OCI-LY1 (cell line): ENCODE data around the gene NPFF.
A peak's percentile ranks its signal among the peaks of the same experiment; 100 is the strongest.

Experiments
- H2AFZ ChIP-seq: fragments of 200-600 bp; sonication (generic), shearing (Covaris generic); 2 replicates; pipeline ENCODE4 v1.6.0; 2014; ENCODE audit warnings: antibody characterized with exemption, mild to moderate bottlenecking, low read length
- H3F3A ChIP-seq: fragments of 200-600 bp; sonication (generic), shearing (Covaris generic); 2 replicates; pipeline ENCODE4 v1.6.0; 2014; ENCODE audit warnings: mild to moderate bottlenecking, antibody characterized with exemption, low read length, moderate library complexity; ENCODE audit not compliant: insufficient read depth
- H3K27ac ChIP-seq: fragments of 200-600 bp; sonication (generic); 2 replicates; pipeline ENCODE4 v1.5.1; 2014; ENCODE audit warnings: low read length, mixed run types, mild to moderate bottlenecking, low read depth; ENCODE audit not compliant: poor library complexity, severe bottlenecking
- H3K27me3 ChIP-seq: fragments of 200-600 bp; sonication (generic); 2 replicates; pipeline ENCODE4 v1.6.0; 2014; ENCODE audit warnings: antibody characterized with exemption, mild to moderate bottlenecking, low read length, moderate library complexity; ENCODE audit not compliant: insufficient read depth
- H3K36me3 ChIP-seq: fragments of 200-600 bp; sonication (generic); 2 replicates; pipeline ENCODE4 v1.6.1; 2014; ENCODE audit warnings: mild to moderate bottlenecking, antibody characterized with exemption, low read length, moderate library complexity, mixed read lengths; ENCODE audit not compliant: insufficient read depth
- H3K4me1 ChIP-seq: fragments of 200-600 bp; sonication (generic); 2 replicates; pipeline ENCODE4 v1.5.1; 2014; ENCODE audit warnings: mild to moderate bottlenecking, low read length, moderate library complexity; ENCODE audit not compliant: insufficient read depth, severe bottlenecking
- H3K4me2 ChIP-seq: fragments of 200-600 bp; sonication (generic), shearing (Covaris generic); 2 replicates; pipeline ENCODE4 v1.6.1; 2014; ENCODE audit warnings: low read length
- H3K4me3 ChIP-seq: fragments of 200-600 bp; sonication (generic); 2 replicates; pipeline ENCODE4 v1.5.1; 2014; ENCODE audit warnings: low read length, low read depth, mild to moderate bottlenecking, mixed read lengths; ENCODE audit not compliant: poor library complexity, severe bottlenecking
- H3K79me2 ChIP-seq: fragments of 200-600 bp; shearing (Covaris generic); 2 replicates; pipeline ENCODE4 v1.6.1; 2016; ENCODE audit warnings: mixed run types, low read length, mixed read lengths; ENCODE audit not compliant: insufficient read depth
- H3K9ac ChIP-seq: fragments of 200-600 bp; sonication (generic), shearing (Covaris generic); 2 replicates; pipeline ENCODE4 v1.6.1; 2014; ENCODE audit warnings: mild to moderate bottlenecking, low read length, mixed read lengths
- H3K9me2 ChIP-seq: fragments of 200-600 bp; sonication (generic), shearing (Covaris generic); 2 replicates; pipeline ENCODE4 v1.6.1; 2014; ENCODE audit warnings: low read depth, mild to moderate bottlenecking, low read length, mixed read lengths
- H3K9me3 ChIP-seq: fragments of 200-600 bp; shearing (Covaris generic); 2 replicates; pipeline ENCODE4 v1.6.1; 2014; ENCODE audit warnings: low read length, mixed read lengths
- H4K20me1 ChIP-seq: fragments of 200-600 bp; sonication (generic), shearing (Covaris generic); 2 replicates; pipeline ENCODE4 v1.6.0; 2016; ENCODE audit warnings: mild to moderate bottlenecking, low read length; ENCODE audit not compliant: insufficient read depth
- CTCF ChIP-seq: fragments of 200-600 bp; sonication (generic), shearing (Covaris generic); IDR thresholded peaks from 2 replicates; pipeline ENCODE4 v1.5.1; 2017; ENCODE audit warnings: mild to moderate bottlenecking, antibody characterized with exemption, low read length, moderate library complexity, mixed read lengths
- EZH2 ChIP-seq: fragments of 200-600 bp; sonication (generic), shearing (Covaris generic); IDR thresholded peaks from 2 replicates; pipeline ENCODE4 v1.8.0; 2017; ENCODE audit warnings: borderline replicate concordance, mixed run types, mild to moderate bottlenecking, antibody characterized with exemption, low read length, moderate library complexity, mixed read lengths

Gene NPFF

DNA sequence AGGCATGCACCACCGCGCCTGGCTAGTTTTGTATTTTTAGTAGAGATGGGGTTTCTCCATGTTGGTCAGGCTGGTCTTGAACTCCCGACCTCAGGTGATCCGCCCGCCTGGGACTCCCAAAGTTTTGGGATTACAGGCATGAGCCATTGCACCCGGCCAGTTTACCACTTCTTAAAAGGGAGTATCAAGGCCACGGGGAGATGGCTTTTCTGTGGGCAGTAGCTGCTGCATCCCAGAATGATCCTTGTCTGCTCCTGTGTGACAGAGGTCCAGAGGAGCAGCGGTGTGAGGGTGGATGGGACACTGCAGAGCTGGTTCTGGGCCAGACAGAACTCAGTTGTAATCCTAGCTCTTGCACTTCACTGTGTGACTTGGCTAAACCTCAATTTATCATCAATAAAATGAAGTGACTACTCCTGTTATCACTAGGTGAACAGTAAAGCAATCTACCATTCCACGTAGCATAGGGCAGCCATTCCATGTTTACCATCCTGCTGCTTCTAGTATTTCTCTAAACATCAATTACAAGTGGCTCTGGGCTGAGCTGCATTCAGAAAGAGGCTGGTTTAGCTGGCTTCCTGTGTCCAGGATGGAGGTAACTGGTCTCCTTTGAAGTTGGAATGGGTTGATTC, 3.0 kb upstream of the NPFF start:
- Histone ChIP-seq H3K9me2 (no peaks in the 10 kb centered on the region), H3K36me3 (peaks cover 39% of the 10 kb centered on the region; the same call in 1 of the 2 replicates), H3K27me3 (no peaks in the 10 kb centered on the region), H3F3A (no peaks in the 10 kb centered on the region), H3K27ac (no peak overlapping the region), H3K4me3 (no peak overlapping the region), H3K4me2 (no peak overlapping the region), H2AFZ (no peak overlapping the region), H4K20me1 (no peaks in the 10 kb centered on the region), H3K9ac (no peak overlapping the region), H3K4me1 (no peaks in the 10 kb centered on the region), H3K79me2 (no peaks in the 10 kb centered on the region), H3K9me3 (no peaks in the 10 kb centered on the region)
- no peak for TF ChIP-seq EZH2
- no peak for TF ChIP-seq CTCF

DNA sequence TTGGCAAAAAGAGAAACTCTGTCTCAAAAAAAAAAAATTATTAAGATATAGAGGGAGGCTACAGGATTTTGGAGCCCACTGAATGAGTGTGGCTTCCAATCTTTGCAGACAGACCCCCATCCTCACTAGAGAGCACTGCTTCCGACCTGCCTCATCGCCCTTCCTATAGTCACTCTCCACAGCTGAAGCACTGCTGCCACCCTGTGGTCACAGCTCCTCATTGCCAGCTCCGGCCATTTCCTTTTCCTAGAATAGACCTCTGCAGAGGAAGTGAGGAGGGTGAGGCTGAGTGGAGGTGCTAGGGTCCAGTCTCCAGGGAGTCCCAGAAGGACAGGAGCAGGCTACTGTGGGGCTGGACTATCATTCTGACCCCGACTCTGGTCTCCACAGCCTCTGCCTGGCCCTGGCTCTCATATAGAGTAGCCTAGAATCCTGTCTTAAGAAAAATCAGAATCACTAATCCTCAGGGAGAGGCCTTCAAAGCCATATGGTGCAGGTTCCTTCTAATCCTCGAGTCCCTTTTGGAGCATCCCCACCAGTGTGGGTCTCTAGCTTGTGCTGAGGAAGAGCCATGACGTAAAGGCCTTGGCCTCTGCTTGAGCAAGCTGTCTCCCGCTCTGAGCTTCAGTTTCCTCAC, 1.4 kb upstream of the NPFF start:
- no peak overlapping the region for H3K9ac ChIP-seq
- H2AFZ ChIP-seq, result no peak overlapping the region

DNA sequence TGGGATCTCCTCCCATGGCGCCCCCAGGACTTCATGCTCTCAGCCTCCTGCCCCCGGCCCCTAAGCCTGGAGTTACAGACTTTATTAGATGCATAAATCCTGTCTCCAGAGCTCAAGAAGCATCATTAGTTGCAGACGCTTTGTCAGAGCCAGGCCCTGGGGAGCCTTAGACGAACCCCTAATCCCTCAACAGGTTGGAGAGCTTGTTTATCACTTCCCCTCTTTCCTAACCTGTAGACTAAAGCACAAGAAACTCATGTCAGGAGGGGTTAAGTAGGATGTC, 260 bp upstream of the NPFF start:
- TF ChIP-seq CTCF (no peak), EZH2 (no peak)
- H3K4me2 ChIP-seq, result no peak overlapping the region
- peaks cover 40% of the 10 kb centered on the region; the same call in 1 of the 2 replicates for H3K36me3 ChIP-seq
- H3F3A ChIP-seq, result no peaks in the 10 kb centered on the region
- no peak overlapping the region for H3K9ac ChIP-seq
- no peaks in the 10 kb centered on the region for H3K9me2 ChIP-seq
- no peak overlapping the region for H3K4me3 ChIP-seq
- H4K20me1 ChIP-seq, result no peaks in the 10 kb centered on the region
- no peaks in the 10 kb centered on the region for H3K79me2 ChIP-seq
- no peak overlapping the region for H2AFZ ChIP-seq
- no peaks in the 10 kb centered on the region for H3K27me3 ChIP-seq
- peaks cover 4% of the 10 kb centered on the region for H3K4me1 ChIP-seq
- H3K9me3 ChIP-seq, result no peaks in the 10 kb centered on the region
- H3K27ac ChIP-seq, result no peak overlapping the region

More for the DNA sequence above, 1.4 kb upstream of the NPFF start:
- Histone ChIP-seq H3K4me3 (no peak overlapping the region), H3K36me3 (peaks cover 40% of the 10 kb centered on the region; the same call in 1 of the 2 replicates), H4K20me1 (no peaks in the 10 kb centered on the region), H3F3A (no peaks in the 10 kb centered on the region), H3K79me2 (no peaks in the 10 kb centered on the region), H3K9me2 (no peaks in the 10 kb centered on the region), H3K4me1 (no peaks in the 10 kb centered on the region), H3K9me3 (no peaks in the 10 kb centered on the region), H3K27me3 (no peaks in the 10 kb centered on the region), H3K27ac (no peak overlapping the region), H3K4me2 (no peak overlapping the region)
- peak; percentile 90 for TF ChIP-seq CTCF
- no peak for TF ChIP-seq EZH2
